BJ (cell line): Measurements from ENCODE around the gene TPPP3. TPM values are rescaled to one million over a fixed set of nuclear protein-coding genes. Genes with fewer than 3 reads are reported as not detected.

Experiments
- CTCF ChIA-PET: fragments of 350-600 bp; formaldehyde crosslinking; extraction: SDS; loops from one replicate; lab custom pipeline; 2021; ENCODE audit warnings: antibody characterized with exemption, inconsistent platforms; lab: Yijun Ruan, JAX
- POLR2A ChIA-PET: fragments of 300-600 bp; sonication (Branson Sonifier 250); formaldehyde crosslinking; extraction: SDS; loops from one replicate; lab custom pipeline; 2021; ENCODE audit warnings: antibody characterized with exemption; lab: Charles Lee
- DNase-seq: peaks from one replicate; pipeline ENCODE4 v3.0.0-alpha.2; 2011; ENCODE audit warnings: low read depth
- H3K27me3 ChIP-seq: 2 replicates; pipeline ENCODE4 v1.6.0; 2011; ENCODE audit warnings: low read length; ENCODE audit not compliant: control insufficient read depth, insufficient read depth
- H3K36me3 ChIP-seq: 2 replicates; pipeline ENCODE4 v1.5.1; 2011; ENCODE audit warnings: low read length; ENCODE audit not compliant: control insufficient read depth, insufficient read depth
- H3K4me3 ChIP-seq: 2 replicates; pipeline ENCODE4 v1.5.1; 2011; ENCODE audit warnings: low read depth, mild to moderate bottlenecking, control low read depth, low read length
- polyA plus RNA-seq: library from polyadenylated mRNA; depleted of rRNA; stranded (reverse); fragments of >200 nt; gene quantifications from 2 replicates; pipeline ENCODE4 v1.2.3, GENCODE V29; 2011; rRNA removed
- small RNA-seq: library from RNA; depleted of rRNA; stranded (forward); fragments of <200 nt; gene quantifications from one replicate; pipeline ENCODE3, GENCODE V24; 2012; ENCODE audit warnings: low replicate concordance, low read depth; ENCODE audit not compliant: insufficient read length
- TF ChIP-seq, protein P1 (sequence below): IDR thresholded peaks from 2 replicates; pipeline ENCODE4 v1.5.1; 2011; ENCODE audit warnings: low read depth, mild to moderate bottlenecking, control low read depth, inconsistent platforms, low read length, moderate library complexity; ENCODE audit not compliant: insufficient read depth

The TPPP3 gene
- polyA plus RNA-seq, 1 experiment, result 0.64 TPM

DNA sequence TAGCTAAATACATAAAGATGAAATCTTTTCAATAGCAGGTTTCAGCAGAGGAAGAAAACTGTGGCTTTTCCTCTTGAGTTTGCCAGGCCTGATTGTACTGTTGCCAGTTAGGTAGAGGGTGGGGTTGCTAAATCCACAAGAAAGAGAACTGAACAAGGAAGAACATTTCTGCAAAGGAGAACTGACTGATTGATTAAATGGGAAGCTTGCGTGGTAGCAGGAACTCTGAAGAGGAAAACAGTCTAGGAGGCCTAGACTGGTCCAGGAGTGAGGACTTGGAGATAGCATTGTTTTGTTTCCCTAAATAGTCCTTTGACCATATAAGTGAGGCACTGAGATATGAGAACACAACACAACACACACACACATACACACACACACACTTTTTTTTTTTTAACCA is 47.9 kb downstream of the TPPP3 start:
- 0 out of 2 replicates have a peak, but pooled peaks cover 1% of the 10 kb centered on the region for H3K27me3 ChIP-seq
- ChIA-PET CTCF (interaction anchor here (1.0 to 2.7 kb wide), 4 partner anchors 19 to 120 kb away, joined by 3 to 12 read pairs (median 5); partner anchors contain the start of genes KCTD19 and LRRC36), POLR2A (no interaction called here)

DNA sequence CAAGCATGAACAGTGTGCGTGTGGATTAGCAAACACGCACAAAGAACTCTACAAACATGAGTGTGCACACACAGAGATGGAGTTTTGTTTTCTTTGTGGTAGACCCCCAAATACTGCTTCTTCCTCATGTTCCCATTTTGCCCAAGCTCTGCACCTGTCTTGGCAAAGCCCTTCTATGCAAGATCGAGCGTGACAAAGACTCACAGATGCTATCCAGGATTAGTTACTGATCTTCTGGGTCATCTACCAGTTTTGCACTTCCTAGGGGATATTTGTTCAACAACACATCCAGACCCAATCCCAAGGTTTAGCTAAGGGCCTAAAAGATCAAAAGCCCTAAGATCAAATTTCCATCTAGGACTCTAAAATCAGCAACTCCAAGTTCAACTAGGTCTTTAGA is 50.7 kb downstream of the TPPP3 start:
- H3K4me3 ChIP-seq, result no peak overlapping the region
- ChIA-PET CTCF (interaction anchor here (1.2 kb wide), 1 partner anchor 82 kb away, joined by 3 read pairs; no protein-coding TSS in a partner anchor), POLR2A (no interaction called here)
- 0 out of 2 replicates have a peak, but pooled peaks cover 1% of the 10 kb centered on the region for H3K27me3 ChIP-seq
- DNase-seq, result no peak
- TF ChIP-seq, protein P1, sequence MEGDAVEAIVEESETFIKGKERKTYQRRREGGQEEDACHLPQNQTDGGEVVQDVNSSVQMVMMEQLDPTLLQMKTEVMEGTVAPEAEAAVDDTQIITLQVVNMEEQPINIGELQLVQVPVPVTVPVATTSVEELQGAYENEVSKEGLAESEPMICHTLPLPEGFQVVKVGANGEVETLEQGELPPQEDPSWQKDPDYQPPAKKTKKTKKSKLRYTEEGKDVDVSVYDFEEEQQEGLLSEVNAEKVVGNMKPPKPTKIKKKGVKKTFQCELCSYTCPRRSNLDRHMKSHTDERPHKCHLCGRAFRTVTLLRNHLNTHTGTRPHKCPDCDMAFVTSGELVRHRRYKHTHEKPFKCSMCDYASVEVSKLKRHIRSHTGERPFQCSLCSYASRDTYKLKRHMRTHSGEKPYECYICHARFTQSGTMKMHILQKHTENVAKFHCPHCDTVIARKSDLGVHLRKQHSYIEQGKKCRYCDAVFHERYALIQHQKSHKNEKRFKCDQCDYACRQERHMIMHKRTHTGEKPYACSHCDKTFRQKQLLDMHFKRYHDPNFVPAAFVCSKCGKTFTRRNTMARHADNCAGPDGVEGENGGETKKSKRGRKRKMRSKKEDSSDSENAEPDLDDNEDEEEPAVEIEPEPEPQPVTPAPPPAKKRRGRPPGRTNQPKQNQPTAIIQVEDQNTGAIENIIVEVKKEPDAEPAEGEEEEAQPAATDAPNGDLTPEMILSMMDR, result no peak
- no peaks in the 10 kb centered on the region for H3K36me3 ChIP-seq

More for the DNA sequence above, 47.9 kb downstream of the TPPP3 start:
- TF ChIP-seq, protein P1, result no peak
- DNase-seq, result no peak
- Histone ChIP-seq H3K36me3 (no peaks in the 10 kb centered on the region), H3K4me3 (no peak overlapping the region)

DNA sequence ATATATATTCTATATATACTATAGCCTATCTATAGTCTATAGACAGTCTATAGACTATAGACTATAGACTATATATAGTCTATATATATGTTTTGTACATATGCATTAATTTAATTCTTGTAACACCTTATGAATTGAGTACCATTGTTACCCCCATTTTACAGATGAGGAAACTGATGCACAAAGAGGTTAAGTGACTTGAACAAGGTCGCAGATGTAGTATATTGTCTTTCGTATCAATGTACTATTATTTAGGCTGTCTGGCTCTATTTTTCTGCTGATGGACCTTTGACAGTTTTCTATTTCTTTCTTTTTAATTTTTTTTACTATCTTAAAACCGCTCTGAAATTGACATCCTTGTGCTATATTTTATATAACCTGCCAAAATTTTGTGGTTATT is 52.0 kb downstream of the TPPP3 start:
- H3K27me3 ChIP-seq, result 0 out of 2 replicates have a peak, but pooled peaks cover 1% of the 10 kb centered on the region
- POLR2A ChIA-PET, result no interaction called here
- DNase-seq, result no peak
- TF ChIP-seq, protein P1, result no peak
- no peaks in the 10 kb centered on the region for H3K36me3 ChIP-seq
- CTCF ChIA-PET, result no interaction called here
- H3K4me3 ChIP-seq, result no peak overlapping the region

Small RNA genes within 50 kb of the gene (small RNA-seq; reads per million reads assigned to genes)
- gene RNU1-123P, result not detected

Other genes with a start within 250 kb of the TPPP3 start
- 25.7 and 34.9 TPM in 2 replicates for gene B3GNT9, start 242.5 kb downstream of the TPPP3 start, polyA plus RNA-seq
- 11.1 and 18.6 TPM in 2 replicates for gene TRADD, start 233.6 kb downstream of the TPPP3 start, polyA plus RNA-seq
- 4.1 and 5.7 TPM in 2 replicates for gene FBXL8, start 233.5 kb downstream of the TPPP3 start, polyA plus RNA-seq
- 3.2 and 4.1 TPM in 2 replicates for gene HSF4, start 228.8 kb downstream of the TPPP3 start, polyA plus RNA-seq
- 12.7 and 14.7 TPM in 2 replicates for gene NOL3, start 223.0 kb downstream of the TPPP3 start, polyA plus RNA-seq
- 8.7 and 13.1 TPM in 2 replicates for gene MATCAP1, start 209.5 kb downstream of the TPPP3 start, polyA plus RNA-seq
- not detected in 2 replicates for gene EXOC3L1, start 203.4 kb downstream of the TPPP3 start, polyA plus RNA-seq
- 49.9 and 83.2 TPM in 2 replicates for gene E2F4, start 201.3 kb downstream of the TPPP3 start, polyA plus RNA-seq
- gene ELMO3, start 194.4 kb downstream of the TPPP3 start, polyA plus RNA-seq, result 0.56 and 0.97 TPM in 2 replicates
- gene TMEM208, start 166.4 kb downstream of the TPPP3 start, polyA plus RNA-seq, result 64.2 and 79.7 TPM in 2 replicates
- 13.2 and 23.0 TPM in 2 replicates for gene FHOD1, start 146.0 kb downstream of the TPPP3 start, polyA plus RNA-seq
- 2.1 and 2.6 TPM in 2 replicates for gene SLC9A5, start 144.5 kb downstream of the TPPP3 start, polyA plus RNA-seq
- 12.1 and 25.2 TPM in 2 replicates for gene PLEKHG4, start 114.0 kb downstream of the TPPP3 start, polyA plus RNA-seq
- 0.06 TPM in 1 of 2 replicates, not detected in the other for gene KCTD19, start 66.8 kb downstream of the TPPP3 start, polyA plus RNA-seq
- 0.06 TPM in 1 of 2 replicates, not detected in the other for gene LRRC36, start 66.7 kb downstream of the TPPP3 start, polyA plus RNA-seq
- gene ZDHHC1, start 23.0 kb upstream of the TPPP3 start, polyA plus RNA-seq, result 3.5 and 7.4 TPM in 2 replicates
- gene HSD11B2, start 37.6 kb upstream of the TPPP3 start, polyA plus RNA-seq, result 0.07 TPM in 1 of 2 replicates, not detected in the other
- 111 and 155 TPM in 2 replicates for gene ATP6V0D1, start 87.7 kb upstream of the TPPP3 start, polyA plus RNA-seq
- not detected in 2 replicates for gene AGRP, start 90.0 kb upstream of the TPPP3 start, polyA plus RNA-seq
- 7.4 and 12.7 TPM in 2 replicates for gene RIPOR1, start 135.3 kb upstream of the TPPP3 start, polyA plus RNA-seq
- gene CTCF, start 169.0 kb upstream of the TPPP3 start, polyA plus RNA-seq, result 20.9 and 22.8 TPM in 2 replicates